ENCODE measurements around the gene HES4. TPM values are rescaled to one million over a fixed set of nuclear protein-coding genes. Genes with fewer than 3 reads are reported as not detected.

The HES4 gene
- total and polyA plus RNA-seq, 2 of the 13 experiments (the other 11 are each of a cell fraction or from before 2014, with no cell fraction given), result 8.8 to 10.6 TPM

GRCh38 chr1:995665-996633 lies 3.9 kb downstream of the HES4 start (continued):
- TF ChIP-seq, protein P1, sequence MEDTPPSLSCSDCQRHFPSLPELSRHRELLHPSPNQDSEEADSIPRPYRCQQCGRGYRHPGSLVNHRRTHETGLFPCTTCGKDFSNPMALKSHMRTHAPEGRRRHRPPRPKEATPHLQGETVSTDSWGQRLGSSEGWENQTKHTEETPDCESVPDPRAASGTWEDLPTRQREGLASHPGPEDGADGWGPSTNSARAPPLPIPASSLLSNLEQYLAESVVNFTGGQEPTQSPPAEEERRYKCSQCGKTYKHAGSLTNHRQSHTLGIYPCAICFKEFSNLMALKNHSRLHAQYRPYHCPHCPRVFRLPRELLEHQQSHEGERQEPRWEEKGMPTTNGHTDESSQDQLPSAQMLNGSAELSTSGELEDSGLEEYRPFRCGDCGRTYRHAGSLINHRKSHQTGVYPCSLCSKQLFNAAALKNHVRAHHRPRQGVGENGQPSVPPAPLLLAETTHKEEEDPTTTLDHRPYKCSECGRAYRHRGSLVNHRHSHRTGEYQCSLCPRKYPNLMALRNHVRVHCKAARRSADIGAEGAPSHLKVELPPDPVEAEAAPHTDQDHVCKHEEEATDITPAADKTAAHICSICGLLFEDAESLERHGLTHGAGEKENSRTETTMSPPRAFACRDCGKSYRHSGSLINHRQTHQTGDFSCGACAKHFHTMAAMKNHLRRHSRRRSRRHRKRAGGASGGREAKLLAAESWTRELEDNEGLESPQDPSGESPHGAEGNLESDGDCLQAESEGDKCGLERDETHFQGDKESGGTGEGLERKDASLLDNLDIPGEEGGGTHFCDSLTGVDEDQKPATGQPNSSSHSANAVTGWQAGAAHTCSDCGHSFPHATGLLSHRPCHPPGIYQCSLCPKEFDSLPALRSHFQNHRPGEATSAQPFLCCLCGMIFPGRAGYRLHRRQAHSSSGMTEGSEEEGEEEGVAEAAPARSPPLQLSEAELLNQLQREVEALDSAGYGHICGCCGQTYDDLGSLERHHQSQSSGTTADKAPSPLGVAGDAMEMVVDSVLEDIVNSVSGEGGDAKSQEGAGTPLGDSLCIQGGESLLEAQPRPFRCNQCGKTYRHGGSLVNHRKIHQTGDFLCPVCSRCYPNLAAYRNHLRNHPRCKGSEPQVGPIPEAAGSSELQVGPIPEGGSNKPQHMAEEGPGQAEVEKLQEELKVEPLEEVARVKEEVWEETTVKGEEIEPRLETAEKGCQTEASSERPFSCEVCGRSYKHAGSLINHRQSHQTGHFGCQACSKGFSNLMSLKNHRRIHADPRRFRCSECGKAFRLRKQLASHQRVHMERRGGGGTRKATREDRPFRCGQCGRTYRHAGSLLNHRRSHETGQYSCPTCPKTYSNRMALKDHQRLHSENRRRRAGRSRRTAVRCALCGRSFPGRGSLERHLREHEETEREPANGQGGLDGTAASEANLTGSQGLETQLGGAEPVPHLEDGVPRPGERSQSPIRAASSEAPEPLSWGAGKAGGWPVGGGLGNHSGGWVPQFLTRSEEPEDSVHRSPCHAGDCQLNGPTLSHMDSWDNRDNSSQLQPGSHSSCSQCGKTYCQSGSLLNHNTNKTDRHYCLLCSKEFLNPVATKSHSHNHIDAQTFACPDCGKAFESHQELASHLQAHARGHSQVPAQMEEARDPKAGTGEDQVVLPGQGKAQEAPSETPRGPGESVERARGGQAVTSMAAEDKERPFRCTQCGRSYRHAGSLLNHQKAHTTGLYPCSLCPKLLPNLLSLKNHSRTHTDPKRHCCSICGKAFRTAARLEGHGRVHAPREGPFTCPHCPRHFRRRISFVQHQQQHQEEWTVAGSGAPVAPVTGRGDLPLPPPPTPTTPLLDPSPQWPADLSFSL (CRISPR knock-in tag; IDR thresholded peaks at IDR 0.05), result no peak
- TF ChIP-seq THAP8 (CRISPR knock-in tag; IDR thresholded peaks at IDR 0.05; ENCODE audit: borderline replicate concordance) (no peak), ZNF746 (CRISPR knock-in tag; IDR thresholded peaks at IDR 0.05) (peak; percentile 54; the same call in 1 of the 2 replicates), CREM (IDR thresholded peaks at IDR 0.05) (peak; percentile 38; the same call in 1 of the 2 replicates), CREM (CRISPR knock-in tag; IDR thresholded peaks at IDR 0.05) (no peak), KMT2A (CRISPR knock-in tag; IDR thresholded peaks at IDR 0.05) (no peak), SKI (IDR thresholded peaks at IDR 0.05; ENCODE audit: partially characterized antibody) (peak; percentile 78), NR3C1 (CRISPR knock-in tag; IDR thresholded peaks at IDR 0.05) (no peak), ZBTB8A (CRISPR knock-in tag; IDR thresholded peaks at IDR 0.05; ENCODE audit: borderline replicate concordance, low read depth) (no peak), MAZ (IDR thresholded peaks at IDR 0.05; ENCODE audit: borderline replicate concordance, low read depth, low read length) (no peak), MAZ (CRISPR knock-in tag; IDR thresholded peaks at IDR 0.05; ENCODE audit: low read depth) (no peak), TP53 (CRISPR knock-in tag; conservative IDR thresholded peaks at IDR 0.05) (no peak), FOSL2 (CRISPR knock-in tag; IDR thresholded peaks at IDR 0.05) (peak; percentile 15; the same call in 1 of the 2 replicates), RFX5 (IDR thresholded peaks at IDR 0.05; ENCODE audit: low read depth, low read length) (no peak), ZKSCAN5 (CRISPR knock-in tag; IDR thresholded peaks at IDR 0.05) (no peak), ZNF331 (CRISPR knock-in tag; IDR thresholded peaks at IDR 0.05) (0 out of 2 replicates have a peak, but pooled peaks have one; percentile 20), ATF3 (CRISPR knock-in tag; IDR thresholded peaks at IDR 0.05) (no peak), ZNF468 (CRISPR knock-in tag; IDR thresholded peaks at IDR 0.05) (no peak), HNRNPUL1 (IDR thresholded peaks at IDR 0.05; ENCODE audit: low read depth, low read length) (no peak), SRSF4 (IDR thresholded peaks at IDR 0.05; ENCODE audit: low read depth, low read length, poor library complexity, severe bottlenecking) (no peak)
- TF ChIP-seq, protein P2, sequence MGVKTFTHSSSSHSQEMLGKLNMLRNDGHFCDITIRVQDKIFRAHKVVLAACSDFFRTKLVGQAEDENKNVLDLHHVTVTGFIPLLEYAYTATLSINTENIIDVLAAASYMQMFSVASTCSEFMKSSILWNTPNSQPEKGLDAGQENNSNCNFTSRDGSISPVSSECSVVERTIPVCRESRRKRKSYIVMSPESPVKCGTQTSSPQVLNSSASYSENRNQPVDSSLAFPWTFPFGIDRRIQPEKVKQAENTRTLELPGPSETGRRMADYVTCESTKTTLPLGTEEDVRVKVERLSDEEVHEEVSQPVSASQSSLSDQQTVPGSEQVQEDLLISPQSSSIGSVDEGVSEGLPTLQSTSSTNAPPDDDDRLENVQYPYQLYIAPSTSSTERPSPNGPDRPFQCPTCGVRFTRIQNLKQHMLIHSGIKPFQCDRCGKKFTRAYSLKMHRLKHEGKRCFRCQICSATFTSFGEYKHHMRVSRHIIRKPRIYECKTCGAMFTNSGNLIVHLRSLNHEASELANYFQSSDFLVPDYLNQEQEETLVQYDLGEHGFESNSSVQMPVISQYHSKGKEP (CRISPR knock-in tag; IDR thresholded peaks at IDR 0.05), result no peak

Data from HepG2 (cell line).